Epithelial cell of umbilical artery (primary cell): ENCODE data around the gene TM9SF3. TPM values are rescaled to one million over a fixed set of nuclear protein-coding genes. Genes with fewer than 3 reads are reported as not detected.

Source experiments
- total RNA-seq: library from RNA; depleted of rRNA; stranded (reverse); fragments of >200 nt; gene quantifications from 2 replicates; pipeline ENCODE4 v1.2.3, GENCODE V29; 2014

Gene TM9SF3
- 119 and 174 TPM in 2 replicates for total RNA-seq

GRCh38 chr10:96586419-96587263 is at the start of gene TM9SF3:
TSS of gene TM9SF3 (minus strand) at chr10:96587012. CDS start at chr10:96586835, 177 bp downstream.

GRCh38 chr10:96513698-96514561 is 72.9 kb downstream of the TM9SF3 start, which contains the start of gene TLL2:
TSS of gene TLL2 (minus strand) at chr10:96513926. CDS start at chr10:96513685, 241 bp downstream.

Other genes with a start within 250 kb of the TM9SF3 start
- not detected in 2 replicates for gene OPALIN, start 228.0 kb downstream of the TM9SF3 start, total RNA-seq
- gene TLL2, start 73.1 kb downstream of the TM9SF3 start, total RNA-seq = under 0.01 TPM in 1 of 2 replicates, not detected in the other
- gene PIK3AP1, start 133.5 kb upstream of the TM9SF3 start, total RNA-seq = 0.30 and 0.32 TPM in 2 replicates
- gene LCOR, start 245.3 kb upstream of the TM9SF3 start, total RNA-seq = 15.9 and 20.4 TPM in 2 replicates